Upper lobe of left lung (tissue), 4 donors: ENCODE results near the gene ANKMY2.

Experiments used
- EP300 ChIP-seq, 4 donors: sonication (generic); formaldehyde crosslinking; IDR thresholded peaks; one replicate each; pipeline ENCODE4 v1.5.1; 2017; ENCODE audit warnings: antibody characterized with exemption in 4 of 4, control low read depth in 2 of 4
- POLR2A ChIP-seq, 4 donors: fragments of 450-650 bp; IDR thresholded peaks; one replicate each; pipeline ENCODE4 v1.5.1; 2016 to 2017; ENCODE audit warnings: antibody characterized with exemption in 4 of 4, mild to moderate bottlenecking in 2 of 4
- POLR2AphosphoS5 ChIP-seq, 2 donors: sonication (generic); formaldehyde crosslinking; IDR thresholded peaks; one replicate each; pipeline ENCODE4 v1.5.1; 2017; ENCODE audit warnings: antibody characterized with exemption in 2 of 2
- TF ChIP-seq, protein P1 (sequence below), 6 experiments: fragments of 450-650 bp in 4 of 6; fragments of 200-600 bp in 2 of 6; sonication (generic) in 2 of 6; IDR thresholded peaks; one replicate each; pipeline ENCODE4 v1.5.1; 2016 to 2019; ENCODE audit warnings: antibody characterized with exemption in 6 of 6

DNA sequence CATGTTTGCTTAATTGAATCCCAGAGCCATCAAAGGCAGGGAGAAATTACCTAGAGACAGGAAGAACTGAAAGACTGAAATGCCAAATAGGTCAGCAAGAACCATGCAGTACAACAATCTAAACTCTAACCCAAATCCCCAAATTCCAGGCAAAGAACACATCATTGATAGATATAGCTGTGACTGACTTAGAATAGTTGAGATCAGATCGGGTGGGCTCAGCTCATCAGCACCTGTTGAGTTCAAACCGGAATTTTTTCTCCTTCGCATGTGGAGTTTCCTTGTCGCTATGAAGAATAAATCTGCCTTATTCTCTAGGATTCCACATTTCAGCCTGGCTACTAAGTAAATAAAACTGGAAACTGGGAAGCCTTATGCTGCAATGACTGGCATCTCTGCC lies 1.4 kb downstream of the ANKMY2 start:
- TF ChIP-seq, protein P1, sequence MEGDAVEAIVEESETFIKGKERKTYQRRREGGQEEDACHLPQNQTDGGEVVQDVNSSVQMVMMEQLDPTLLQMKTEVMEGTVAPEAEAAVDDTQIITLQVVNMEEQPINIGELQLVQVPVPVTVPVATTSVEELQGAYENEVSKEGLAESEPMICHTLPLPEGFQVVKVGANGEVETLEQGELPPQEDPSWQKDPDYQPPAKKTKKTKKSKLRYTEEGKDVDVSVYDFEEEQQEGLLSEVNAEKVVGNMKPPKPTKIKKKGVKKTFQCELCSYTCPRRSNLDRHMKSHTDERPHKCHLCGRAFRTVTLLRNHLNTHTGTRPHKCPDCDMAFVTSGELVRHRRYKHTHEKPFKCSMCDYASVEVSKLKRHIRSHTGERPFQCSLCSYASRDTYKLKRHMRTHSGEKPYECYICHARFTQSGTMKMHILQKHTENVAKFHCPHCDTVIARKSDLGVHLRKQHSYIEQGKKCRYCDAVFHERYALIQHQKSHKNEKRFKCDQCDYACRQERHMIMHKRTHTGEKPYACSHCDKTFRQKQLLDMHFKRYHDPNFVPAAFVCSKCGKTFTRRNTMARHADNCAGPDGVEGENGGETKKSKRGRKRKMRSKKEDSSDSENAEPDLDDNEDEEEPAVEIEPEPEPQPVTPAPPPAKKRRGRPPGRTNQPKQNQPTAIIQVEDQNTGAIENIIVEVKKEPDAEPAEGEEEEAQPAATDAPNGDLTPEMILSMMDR (IDR thresholded peaks at IDR 0.05), result no peak
- TF ChIP-seq POLR2AphosphoS5 (IDR thresholded peaks at IDR 0.05) (no peak), EP300 (IDR thresholded peaks at IDR 0.05) (no peak), POLR2A (IDR thresholded peaks at IDR 0.05) (no peak)
